Measurements from ENCODE around the gene DUS4L.

Gene DUS4L

DNA sequence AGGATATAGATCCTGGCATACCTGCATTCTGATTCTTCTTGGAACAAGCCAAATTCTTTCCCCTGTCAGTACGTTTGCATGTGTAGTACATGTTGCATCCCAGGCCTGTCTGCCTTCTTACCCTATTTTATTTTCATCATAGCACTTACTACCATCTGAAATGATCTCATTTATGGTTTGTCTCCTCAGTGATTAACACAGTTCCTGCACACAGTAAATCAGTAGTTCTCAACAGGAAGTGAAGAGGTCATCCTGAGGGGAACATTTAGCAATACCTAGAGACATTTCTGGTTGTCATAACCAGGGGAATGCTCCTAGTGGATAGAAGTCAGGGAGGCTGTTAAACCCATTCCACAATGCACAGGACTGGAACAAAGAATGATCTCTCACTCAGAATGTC is 58.7 kb downstream of the DUS4L start:
- peak; percentile 8 for DNase-seq

DNA sequence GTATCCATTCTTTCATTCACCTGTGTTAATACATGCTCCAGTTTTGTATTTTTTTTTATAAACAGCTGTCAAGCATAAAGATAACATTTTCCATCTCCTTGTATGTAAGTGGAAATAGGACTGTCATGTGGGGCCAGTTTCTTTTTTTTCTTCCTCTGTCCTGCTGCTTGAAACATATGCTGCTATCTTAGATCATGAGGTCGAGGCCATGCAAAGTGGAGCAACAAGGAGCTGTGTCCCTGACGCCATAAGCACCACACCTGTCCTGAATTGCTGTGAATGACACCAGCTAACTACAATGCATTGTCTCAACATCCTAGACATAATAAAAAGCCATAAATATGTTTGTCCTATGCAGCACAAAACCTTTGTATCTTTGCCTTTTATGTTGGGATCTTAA is 59.1 kb downstream of the DUS4L start:
- no peak for DNase-seq

DNA sequence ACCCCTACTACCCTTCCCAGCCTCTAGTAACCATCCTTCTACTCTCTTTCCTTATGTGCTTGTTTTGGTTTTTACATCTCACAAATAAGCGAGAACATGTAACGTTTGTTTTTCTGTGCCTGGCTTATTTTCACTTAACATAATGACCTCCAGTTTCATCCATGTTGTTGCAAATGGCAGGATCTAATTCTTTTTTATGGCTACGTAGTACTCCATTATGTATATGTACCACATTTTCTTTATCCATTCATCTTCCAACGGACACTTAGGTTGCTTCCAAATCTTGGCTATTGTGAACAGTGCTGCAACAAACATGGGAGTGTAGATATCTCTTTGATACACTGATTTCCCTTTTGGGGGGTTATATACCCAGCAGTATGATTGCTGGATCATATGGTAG is 63.2 kb downstream of the DUS4L start:
- no peak for DNase-seq
